Neural crest cell (in vitro differentiated cells): Measurements from ENCODE around the gene CCDC87. TPM values are rescaled to one million over a fixed set of nuclear protein-coding genes. Genes with fewer than 3 reads are reported as not detected.
"Not testable (repeated sequence)": the region's sequence is repeated elsewhere in the genome, so short reads cannot be mapped to it uniquely, and the experiment has no call there.

ENCODE experiments used
- DNase-seq: peaks from one replicate; pipeline ENCODE4 v3.0.0; 2021; ENCODE audit warnings: low read depth, mixed read lengths, low spot score
- H3K27ac Mint-ChIP-seq: one replicate; pipeline ENCODE4 v1.8.0; 2021; ENCODE audit warnings: mild to moderate bottlenecking, mixed read lengths; ENCODE audit not compliant: unreplicated experiment
- H3K27me3 Mint-ChIP-seq: 2 replicates; pipeline ENCODE4 v1.8.0; 2021; ENCODE audit warnings: low read depth, mild to moderate bottlenecking, mixed read lengths
- H3K36me3 Mint-ChIP-seq: 2 replicates; pipeline ENCODE4 v1.8.0; 2021; ENCODE audit warnings: low read depth, mild to moderate bottlenecking, mixed read lengths
- H3K4me1 Mint-ChIP-seq: 2 replicates; pipeline ENCODE4 v1.8.0; 2021; ENCODE audit warnings: mixed read lengths
- H3K4me3 Mint-ChIP-seq: one replicate; pipeline ENCODE4 v1.8.0; 2021; ENCODE audit warnings: mild to moderate bottlenecking, mixed read lengths
- H3K9me3 Mint-ChIP-seq: 2 replicates; pipeline ENCODE4 v1.8.0; 2021; ENCODE audit warnings: mixed read lengths
- CTCF ChIP-seq: fragments of 200-600 bp; sonication (generic); conservative IDR thresholded peaks from 2 replicates; pipeline ENCODE4 v1.5.0; 2021; ENCODE audit warnings: antibody characterized with exemption, mild to moderate bottlenecking
- total RNA-seq: library from RNA; stranded (reverse); gene quantifications from 2 replicates; pipeline ENCODE4 v1.2.1, GENCODE V29; 2021

The CCDC87 gene
- total RNA-seq, 1 donor from 2014 or later = 0.93 TPM

- Mint-ChIP-seq H3K27me3 (no peaks in the 10 kb centered on the region), H3K4me1 (peaks cover 24% of the 10 kb centered on the region), H3K27ac (peak overlapping the region; percentile 99), H3K9me3 (peaks cover 7% of the 10 kb centered on the region), H3K4me3 (peak overlapping the region; percentile 96), H3K36me3 (peaks cover 4% of the 10 kb centered on the region)
- no peak for TF ChIP-seq CTCF
- DNase-seq = peak; percentile 5
These were observed 406 bp upstream of the CCDC87 start for GRCh38 chr11:66593303-66593635.

- Mint-ChIP-seq H3K9me3 (peaks cover 11% of the 10 kb centered on the region), H3K36me3 (peaks cover 4% of the 10 kb centered on the region), H3K4me1 (peaks cover 24% of the 10 kb centered on the region), H3K27me3 (no peaks in the 10 kb centered on the region), H3K27ac (no peak overlapping the region), H3K4me3 (no peak overlapping the region)
- no peak for TF ChIP-seq CTCF
- DNase-seq = no peak
These were observed 1.7 kb downstream of the CCDC87 start for GRCh38 chr11:66591175-66591574.

- H3K9me3 Mint-ChIP-seq = peaks cover 12% of the 10 kb centered on the region
- DNase-seq = no peak
- peak overlapping the region; percentile 15 for H3K4me3 Mint-ChIP-seq
- H3K27me3 Mint-ChIP-seq = no peaks in the 10 kb centered on the region
- H3K27ac Mint-ChIP-seq = no peak overlapping the region
- peaks cover 4% of the 10 kb centered on the region for H3K36me3 Mint-ChIP-seq
- TF ChIP-seq CTCF = no peak
- H3K4me1 Mint-ChIP-seq = peaks cover 20% of the 10 kb centered on the region
These were observed 2.7 kb downstream of the CCDC87 start for GRCh38 chr11:66589996-66590675.

- H3K9me3 Mint-ChIP-seq = peaks cover 12% of the 10 kb centered on the region
- not testable (repeated sequence) for H3K27ac Mint-ChIP-seq, DNase-seq, H3K36me3 Mint-ChIP-seq, H3K4me3 Mint-ChIP-seq, H3K27me3 Mint-ChIP-seq
- peaks cover 15% of the 10 kb centered on the region for H3K4me1 Mint-ChIP-seq
These were observed 3.5 kb downstream of the CCDC87 start for GRCh38 chr11:66589315-66589714.

- H3K9me3 Mint-ChIP-seq = peaks cover 18% of the 10 kb centered on the region
- H3K27ac Mint-ChIP-seq = no peak overlapping the region
- H3K4me3 Mint-ChIP-seq = no peak overlapping the region
- no peak for TF ChIP-seq CTCF
- no peak for DNase-seq
- H3K36me3 Mint-ChIP-seq = peaks cover 7% of the 10 kb centered on the region
- H3K4me1 Mint-ChIP-seq = no peaks in the 10 kb centered on the region
- H3K27me3 Mint-ChIP-seq = no peaks in the 10 kb centered on the region
These were observed 6.7 kb downstream of the CCDC87 start for GRCh38 chr11:66586136-66586535.

- not testable (repeated sequence) for H3K4me3 Mint-ChIP-seq, DNase-seq, H3K4me1 Mint-ChIP-seq, H3K27me3 Mint-ChIP-seq, H3K36me3 Mint-ChIP-seq, H3K27ac Mint-ChIP-seq
- H3K9me3 Mint-ChIP-seq = peaks cover 16% of the 10 kb centered on the region
These were observed 7.4 kb downstream of the CCDC87 start for GRCh38 chr11:66585447-66585846.

- not testable (repeated sequence) for H3K36me3 Mint-ChIP-seq, H3K4me1 Mint-ChIP-seq, DNase-seq, H3K27me3 Mint-ChIP-seq, H3K27ac Mint-ChIP-seq, H3K4me3 Mint-ChIP-seq
- peaks cover 11% of the 10 kb centered on the region for H3K9me3 Mint-ChIP-seq
These were observed 10.2 kb downstream of the CCDC87 start for GRCh38 chr11:66582565-66583147.
